DMS79 treated with DMSO at 0.1 percent for 48 hours (cell line): ENCODE data around the gene PTGIS.
A peak's percentile ranks its signal among the peaks of the same experiment; 100 is the strongest.
"Not testable (repeated sequence)": the region's sequence is repeated elsewhere in the genome, so short reads cannot be mapped to it uniquely, and the experiment has no call there.

Experiments
- DNase-seq: peaks from one replicate; lab custom pipeline; 2025; lab: John Stamatoyannopoulos, UW

The PTGIS gene

GRCh38 chr20:49567421-49568277 lies at the start of gene PTGIS:
PTGIS (minus strand) TSS chr20:49568137; CDS start chr20:49568116, 21 bp downstream.
- no peak for DNase-seq

GRCh38 chr20:49617394-49617793 lies 49.5 kb upstream of the PTGIS start:
- DNase-seq = not testable (repeated sequence)

- no peak for DNase-seq
Measured at GRCh38 chr20:49616154-49617007, 48.4 kb upstream of the PTGIS start.

GRCh38 chr20:49615401-49616153 lies 47.6 kb upstream of the PTGIS start:
- DNase-seq = no peak

GRCh38 chr20:49615051-49615400 lies 47.1 kb upstream of the PTGIS start:
- DNase-seq = not testable (repeated sequence)

- no peak for DNase-seq
Measured at GRCh38 chr20:49614338-49615050, 46.6 kb upstream of the PTGIS start.

- DNase-seq = no peak
Measured at GRCh38 chr20:49612127-49612738, 44.3 kb upstream of the PTGIS start.

GRCh38 chr20:49611539-49612126 lies 43.7 kb upstream of the PTGIS start:
- not testable (repeated sequence) for DNase-seq

GRCh38 chr20:49610691-49611538 lies 43.0 kb upstream of the PTGIS start:
- peak; percentile 50 for DNase-seq

- peak; percentile 74 for DNase-seq
Measured at GRCh38 chr20:49608752-49609670, 41.1 kb upstream of the PTGIS start.

- DNase-seq = no peak
Measured at GRCh38 chr20:49607568-49607967, 39.6 kb upstream of the PTGIS start.

- DNase-seq = no peak
Measured at GRCh38 chr20:49603209-49603627, 35.3 kb upstream of the PTGIS start.

GRCh38 chr20:49602345-49603208 lies 34.6 kb upstream of the PTGIS start:
- no peak for DNase-seq

GRCh38 chr20:49601153-49601924 lies 33.4 kb upstream of the PTGIS start:
- no peak for DNase-seq

- no peak for DNase-seq
Measured at GRCh38 chr20:49599746-49600113, 31.8 kb upstream of the PTGIS start.

- no peak for DNase-seq
Measured at GRCh38 chr20:49597825-49598395, 30.0 kb upstream of the PTGIS start.
